NB4 (cell line): ENCODE data around the gene C11orf16.

Experiments used
- MYC ChIP-seq: IDR thresholded peaks from 2 replicates; pipeline ENCODE4 v1.6.1; 2011; ENCODE audit warnings: low read depth, low read length
- POLR2A ChIP-seq: IDR thresholded peaks from 2 replicates; pipeline ENCODE4 v1.6.1; 2011; ENCODE audit warnings: mild to moderate bottlenecking; ENCODE audit not compliant: insufficient read length; ENCODE audit errors: extremely low read depth
- TF ChIP-seq, protein P1 (sequence below): IDR thresholded peaks from one replicate; pipeline ENCODE4 v1.5.1; 2012; ENCODE audit warnings: low read depth, low read length
- TF ChIP-seq, protein P2 (sequence below): IDR thresholded peaks from 2 replicates; pipeline ENCODE4 v1.6.1; 2011; ENCODE audit warnings: low read depth, low read length

DNA sequence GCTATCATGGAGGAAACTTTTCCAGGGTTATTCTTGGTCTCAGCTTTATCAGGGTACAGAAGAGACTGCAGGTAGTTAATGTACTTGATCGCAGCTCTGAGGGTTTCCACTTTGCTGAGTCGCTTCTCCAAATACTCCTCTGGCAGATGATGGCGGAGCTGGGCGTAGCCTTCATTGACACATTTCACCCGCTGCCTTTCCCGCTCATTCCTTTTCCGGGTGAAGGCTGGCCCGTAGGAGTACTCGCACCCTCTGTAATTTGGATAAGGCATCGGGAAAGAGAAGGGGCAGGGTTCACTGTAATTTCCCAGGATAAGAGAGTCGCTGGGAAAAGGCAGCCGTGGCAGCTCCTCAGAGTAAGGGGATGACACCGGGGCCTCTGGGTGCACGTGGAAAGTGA is 4.9 kb upstream of the C11orf16 start:
- TF ChIP-seq, protein P1, sequence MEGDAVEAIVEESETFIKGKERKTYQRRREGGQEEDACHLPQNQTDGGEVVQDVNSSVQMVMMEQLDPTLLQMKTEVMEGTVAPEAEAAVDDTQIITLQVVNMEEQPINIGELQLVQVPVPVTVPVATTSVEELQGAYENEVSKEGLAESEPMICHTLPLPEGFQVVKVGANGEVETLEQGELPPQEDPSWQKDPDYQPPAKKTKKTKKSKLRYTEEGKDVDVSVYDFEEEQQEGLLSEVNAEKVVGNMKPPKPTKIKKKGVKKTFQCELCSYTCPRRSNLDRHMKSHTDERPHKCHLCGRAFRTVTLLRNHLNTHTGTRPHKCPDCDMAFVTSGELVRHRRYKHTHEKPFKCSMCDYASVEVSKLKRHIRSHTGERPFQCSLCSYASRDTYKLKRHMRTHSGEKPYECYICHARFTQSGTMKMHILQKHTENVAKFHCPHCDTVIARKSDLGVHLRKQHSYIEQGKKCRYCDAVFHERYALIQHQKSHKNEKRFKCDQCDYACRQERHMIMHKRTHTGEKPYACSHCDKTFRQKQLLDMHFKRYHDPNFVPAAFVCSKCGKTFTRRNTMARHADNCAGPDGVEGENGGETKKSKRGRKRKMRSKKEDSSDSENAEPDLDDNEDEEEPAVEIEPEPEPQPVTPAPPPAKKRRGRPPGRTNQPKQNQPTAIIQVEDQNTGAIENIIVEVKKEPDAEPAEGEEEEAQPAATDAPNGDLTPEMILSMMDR: no peak
- TF ChIP-seq POLR2A: no peak
- no peak for TF ChIP-seq MYC
- TF ChIP-seq, protein P2, sequence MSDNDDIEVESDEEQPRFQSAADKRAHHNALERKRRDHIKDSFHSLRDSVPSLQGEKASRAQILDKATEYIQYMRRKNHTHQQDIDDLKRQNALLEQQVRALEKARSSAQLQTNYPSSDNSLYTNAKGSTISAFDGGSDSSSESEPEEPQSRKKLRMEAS: no peak
